HG03175 (cell line): ENCODE results near the gene SPACA5.
"Not testable (repeated sequence)": the region's sequence is repeated elsewhere in the genome, so short reads cannot be mapped to it uniquely, and the experiment has no call there.

Experiments used
- ATAC-seq: cut with Tn5 transposase; IDR thresholded peaks from one replicate; pipeline ENCODE4 v1.9.1; 2021; ENCODE audit warnings: mild to moderate bottlenecking, moderate library complexity; ENCODE audit not compliant: unreplicated experiment

SPACA5 gene

GRCh38 chrX:48006688-48007087 lies at the start of gene SPACA5:
Gene SPACA5 (plus strand): TSS chrX:48006988. CDS start chrX:48007803, 815 bp downstream.
- ATAC-seq, result not testable (repeated sequence)

GRCh38 chrX:47958206-47958605 lies 48.6 kb upstream of the SPACA5 start:
- not testable (repeated sequence) for ATAC-seq

GRCh38 chrX:47958761-47959342 lies 47.9 kb upstream of the SPACA5 start:
- ATAC-seq, result no peak

GRCh38 chrX:47960406-47960805 lies 46.4 kb upstream of the SPACA5 start:
- ATAC-seq, result no peak

GRCh38 chrX:47961830-47962229 lies 45.0 kb upstream of the SPACA5 start:
- not testable (repeated sequence) for ATAC-seq

- ATAC-seq, result not testable (repeated sequence)
Observed at GRCh38 chrX:47965526-47965925, 41.3 kb upstream of the SPACA5 start.

GRCh38 chrX:47973235-47973634 lies 33.6 kb upstream of the SPACA5 start:
- ATAC-seq, result no peak

GRCh38 chrX:47976254-47977151 lies 30.3 kb upstream of the SPACA5 start:
- ATAC-seq, result no peak

- no peak for ATAC-seq
Observed at GRCh38 chrX:47991263-47992094, 15.3 kb upstream of the SPACA5 start.

- no peak for ATAC-seq
Observed at GRCh38 chrX:47992095-47992380, 14.8 kb upstream of the SPACA5 start.

GRCh38 chrX:47992669-47993068 lies 14.1 kb upstream of the SPACA5 start:
- no peak for ATAC-seq

- no peak for ATAC-seq
Observed at GRCh38 chrX:48001260-48001659, 5.5 kb upstream of the SPACA5 start.

- ATAC-seq, result no peak
Observed at GRCh38 chrX:48002319-48002718, 4.5 kb upstream of the SPACA5 start.

- ATAC-seq, result no peak
Observed at GRCh38 chrX:48002929-48003328, 3.9 kb upstream of the SPACA5 start.

GRCh38 chrX:48003367-48003757 lies 3.4 kb upstream of the SPACA5 start:
- no peak for ATAC-seq

- peak; percentile 97 for ATAC-seq
Observed at GRCh38 chrX:48003758-48004457, 2.9 kb upstream of the SPACA5 start, which contains the start of gene ZNF182. Gene ZNF182 (minus strand): TSS chrX:48003989. CDS start chrX:48002609, 1,380 bp downstream.

GRCh38 chrX:48009445-48009960 lies 2.7 kb downstream of the SPACA5 start:
- ATAC-seq, result not testable (repeated sequence)

GRCh38 chrX:48016583-48017310 lies 10.0 kb downstream of the SPACA5 start:
- ATAC-seq, result not testable (repeated sequence)

GRCh38 chrX:48019892-48020291 lies 13.1 kb downstream of the SPACA5 start:
- ATAC-seq, result not testable (repeated sequence)

- not testable (repeated sequence) for ATAC-seq
Observed at GRCh38 chrX:48020472-48020871, 13.7 kb downstream of the SPACA5 start.
